ENCODE measurements around the gene AGBL1.

AGBL1 gene

DNA sequence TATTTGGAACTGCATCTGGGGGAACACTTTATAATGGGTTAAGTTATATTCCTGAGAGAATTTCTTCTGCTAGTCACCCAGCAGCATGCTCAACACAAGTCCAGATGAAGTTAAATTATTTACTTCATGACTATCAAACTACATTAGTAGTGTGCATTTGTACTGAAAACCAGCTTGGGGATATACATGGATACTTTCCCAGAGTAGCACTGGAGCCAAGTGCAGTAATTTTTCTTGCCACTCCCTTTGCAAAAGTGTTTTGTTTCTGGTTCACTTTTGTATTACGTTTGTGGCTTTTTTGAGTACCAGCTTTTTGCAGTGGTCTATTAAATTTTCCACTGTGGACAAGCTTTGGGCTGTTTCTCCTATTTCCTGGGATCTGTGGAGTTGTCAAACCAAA lies 243.0 kb downstream of the AGBL1 start:
- DNase-seq (ENCODE audit: low read depth in 3 of 3) = no peak

- no peak for DNase-seq (ENCODE audit: low read depth in 3 of 3)
Observed at GRCh38 chr15:86327230-86327865, 247.7 kb downstream of the AGBL1 start.

GRCh38 chr15:86328658-86329057 lies 249.0 kb downstream of the AGBL1 start:
- DNase-seq (ENCODE audit: low read depth in 3 of 3) = no peak

GRCh38 chr15:86329311-86330013 lies 249.8 kb downstream of the AGBL1 start:
- DNase-seq (ENCODE audit: low read depth in 3 of 3) = no peak

GRCh38 chr15:86333819-86334218 lies 254.1 kb downstream of the AGBL1 start:
- DNase-seq (ENCODE audit: low read depth in 3 of 3) = no peak

- DNase-seq (ENCODE audit: low read depth in 3 of 3) = no peak
Observed at GRCh38 chr15:86336051-86336788, 256.5 kb downstream of the AGBL1 start.

DNA sequence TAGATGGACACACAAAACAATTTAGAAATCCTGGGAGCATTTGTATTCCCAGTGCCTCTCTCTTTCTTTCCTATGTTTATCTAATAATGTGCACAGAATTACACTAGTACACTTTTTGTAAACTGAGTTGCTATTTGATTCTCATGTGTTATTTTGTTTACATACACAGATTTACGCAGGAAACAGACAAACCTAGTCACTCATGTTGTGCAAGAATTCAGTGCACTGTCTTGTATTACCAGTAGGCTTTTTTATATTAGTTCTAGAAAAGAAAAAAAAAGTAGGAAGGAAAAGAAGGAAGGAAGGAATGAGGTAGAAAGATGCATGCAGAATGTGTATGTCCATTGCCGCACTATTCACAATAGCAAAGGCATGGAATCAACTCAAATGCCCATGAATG lies 257.4 kb downstream of the AGBL1 start:
- no peak for DNase-seq (ENCODE audit: low read depth in 3 of 3)

- no peak for DNase-seq (ENCODE audit: low read depth in 3 of 3)
Observed at GRCh38 chr15:86347245-86347644, 267.6 kb downstream of the AGBL1 start.

GRCh38 chr15:86349565-86349964 lies 269.9 kb downstream of the AGBL1 start:
- DNase-seq (ENCODE audit: low read depth in 3 of 3) = no peak

DNA sequence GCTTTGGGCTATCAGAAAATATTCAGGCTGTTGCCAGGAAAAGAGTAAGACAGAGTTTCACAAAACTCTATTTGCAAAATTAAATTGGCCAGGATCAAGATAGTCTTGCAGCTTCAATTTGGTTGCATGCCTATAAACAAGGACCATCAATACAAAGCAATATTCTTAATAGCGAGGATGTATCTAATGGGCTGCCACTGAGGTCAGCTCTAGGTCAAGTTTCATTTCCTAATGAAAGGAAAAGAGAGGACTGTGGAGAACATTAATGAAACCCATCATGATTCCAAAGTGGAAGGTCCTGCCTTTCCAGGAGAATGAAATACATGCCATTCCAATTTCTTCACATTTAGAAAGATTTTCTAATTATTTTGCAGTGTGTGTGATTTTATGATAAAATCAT lies 273.5 kb downstream of the AGBL1 start:
- no peak for DNase-seq (ENCODE audit: low read depth in 3 of 3)

DNA sequence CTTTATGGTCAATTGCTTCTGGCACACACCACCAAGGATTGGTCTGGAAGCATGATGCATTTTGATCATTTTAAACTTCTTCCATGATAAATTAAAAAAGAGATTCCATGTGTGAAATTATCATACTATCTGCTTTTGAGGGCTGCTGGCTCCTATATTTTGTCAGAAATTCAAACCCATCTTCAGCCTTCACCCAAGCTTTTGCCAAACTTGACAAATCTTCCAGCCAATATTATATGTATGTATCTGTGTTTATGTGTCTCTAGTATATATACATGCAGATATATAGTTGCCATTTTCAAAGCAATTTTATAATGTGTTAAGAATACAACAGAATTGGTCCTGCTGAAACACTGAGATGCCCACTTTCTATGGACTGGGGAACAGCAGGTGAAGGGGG lies 275.7 kb downstream of the AGBL1 start:
- DNase-seq (ENCODE audit: low read depth in 3 of 3) = no peak

- DNase-seq (ENCODE audit: low read depth in 3 of 3) = no peak
Observed at GRCh38 chr15:86355801-86356200, 276.1 kb downstream of the AGBL1 start.

DNA sequence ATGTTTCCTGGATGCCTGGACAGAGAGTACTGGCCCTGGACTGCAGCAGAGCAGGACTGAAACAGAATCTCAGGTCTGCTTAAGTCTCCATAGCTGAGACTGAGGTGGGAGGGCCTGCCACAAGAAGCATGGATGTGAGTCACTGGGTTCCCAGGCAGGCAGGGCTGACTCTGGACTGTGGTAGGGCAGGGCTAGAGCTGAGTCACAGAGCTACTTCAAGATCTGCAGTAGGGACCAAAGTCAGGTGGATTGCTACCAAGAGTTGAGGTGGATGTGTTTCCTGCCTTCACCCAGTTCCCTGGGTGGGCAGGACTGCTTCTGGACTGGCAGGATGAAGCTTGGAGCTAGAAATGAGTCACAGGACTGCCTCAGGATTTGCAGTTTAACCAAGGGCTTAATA lies 282.9 kb downstream of the AGBL1 start:
- no peak for DNase-seq (ENCODE audit: low read depth in 3 of 3)

DNA sequence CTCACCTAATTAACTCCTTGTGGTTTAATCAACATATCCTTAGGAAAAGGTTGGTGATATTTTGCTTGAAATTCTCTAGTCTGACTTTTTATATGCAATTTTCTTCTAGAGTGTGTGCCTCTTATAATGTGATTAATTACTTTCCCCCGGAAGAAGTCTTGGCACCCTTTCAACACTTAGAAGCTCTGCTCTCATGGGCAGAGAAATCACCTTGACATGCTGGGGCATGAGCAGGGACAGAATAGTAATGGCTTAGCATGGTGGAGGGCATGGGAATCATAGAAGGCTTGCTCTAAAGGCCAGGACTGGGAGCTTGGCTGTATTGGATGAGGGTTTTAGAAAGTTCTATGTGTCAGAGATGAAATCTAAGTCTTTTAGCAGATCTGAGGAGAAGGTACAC lies 293.5 kb downstream of the AGBL1 start:
- no peak for DNase-seq (ENCODE audit: low read depth in 3 of 3)

- DNase-seq (ENCODE audit: low read depth in 3 of 3) = no peak
Observed at GRCh38 chr15:86375733-86376280, 296.1 kb downstream of the AGBL1 start.

- no peak for DNase-seq (ENCODE audit: low read depth in 3 of 3)
Observed at GRCh38 chr15:86377914-86378313, 298.2 kb downstream of the AGBL1 start.

DNA sequence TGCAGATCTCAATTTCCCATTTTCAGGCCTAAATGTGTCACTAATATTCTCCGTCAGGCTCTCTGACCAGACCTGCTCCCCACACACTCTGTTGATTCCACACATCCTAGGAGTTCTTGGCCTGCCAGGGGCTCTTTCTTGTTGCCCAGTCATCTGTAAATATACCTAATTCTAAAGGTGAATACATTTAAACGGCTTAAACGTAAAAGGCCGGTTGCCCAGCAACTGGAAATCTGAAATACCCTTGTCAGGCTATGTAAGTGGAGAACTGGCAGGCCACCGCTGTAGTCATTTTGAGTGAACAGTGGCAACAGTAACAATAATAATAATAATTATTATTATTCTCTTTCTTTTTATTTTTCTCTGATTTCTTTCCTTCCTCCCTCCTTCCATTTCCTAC lies 302.7 kb downstream of the AGBL1 start:
- no peak for DNase-seq (ENCODE audit: low read depth in 3 of 3)

DNA sequence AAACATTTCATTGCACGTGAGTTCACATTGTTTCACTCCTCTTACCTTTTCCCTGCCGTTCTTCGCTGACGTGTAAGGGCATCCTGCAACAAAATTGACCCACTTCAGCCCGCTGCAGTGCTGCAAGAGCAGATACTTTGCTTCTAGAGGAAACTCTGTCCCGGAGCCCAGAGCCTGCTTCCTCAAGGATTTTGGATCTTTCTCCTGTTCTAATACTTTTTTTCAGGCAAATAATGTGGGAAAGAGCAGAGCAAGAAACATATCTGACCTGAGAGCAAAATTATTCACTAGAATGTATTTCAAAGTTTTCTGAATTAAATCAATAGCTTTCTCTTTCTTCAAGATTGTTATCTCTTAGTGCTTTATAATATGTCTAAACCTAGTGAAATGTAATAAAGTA lies 303.9 kb downstream of the AGBL1 start:
- DNase-seq (ENCODE audit: low read depth in 3 of 3) = no peak

DNA sequence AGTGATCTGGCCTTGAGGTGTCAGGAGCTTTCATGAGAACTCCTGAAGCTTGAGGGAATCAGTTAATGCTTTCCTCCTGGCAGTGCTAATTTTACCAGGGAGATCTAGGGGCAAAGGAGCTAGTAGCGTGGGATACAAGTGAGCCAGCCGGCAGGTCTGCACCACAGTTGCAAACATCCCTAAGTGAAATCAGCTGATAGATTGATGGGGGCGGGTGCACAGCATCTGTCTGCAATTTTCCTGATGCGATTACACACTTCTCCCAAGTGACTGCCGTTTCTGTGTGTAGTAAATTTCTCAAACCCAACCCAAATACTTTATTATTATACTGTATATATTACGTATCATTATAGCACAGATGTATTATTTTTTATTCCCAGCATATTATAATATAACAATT lies 304.5 kb downstream of the AGBL1 start:
- DNase-seq (ENCODE audit: low read depth in 3 of 3) = no peak

- no peak for DNase-seq (ENCODE audit: low read depth in 3 of 3)
Observed at GRCh38 chr15:86392296-86392695, 312.6 kb downstream of the AGBL1 start.

DNA sequence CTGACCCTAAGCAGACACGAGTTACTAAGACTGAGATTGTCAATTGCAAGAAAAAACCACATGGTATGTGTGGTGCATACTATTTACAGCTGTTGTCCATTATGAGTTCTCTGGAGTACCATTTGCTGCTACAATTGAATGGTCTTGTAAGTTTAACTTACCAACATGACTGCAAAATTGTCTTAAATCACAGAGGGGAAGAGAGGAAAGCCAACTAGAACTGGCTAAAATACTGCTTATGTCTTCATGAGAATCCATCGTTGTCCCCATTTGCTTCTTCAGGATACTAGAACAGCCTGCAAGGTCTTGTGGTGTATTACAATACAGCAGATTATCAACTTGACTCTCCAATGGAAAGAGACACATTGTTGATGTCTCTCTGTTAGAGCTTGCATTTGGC lies 313.2 kb downstream of the AGBL1 start:
- DNase-seq (ENCODE audit: low read depth in 3 of 3) = no peak

- no peak for DNase-seq (ENCODE audit: low read depth in 3 of 3)
Observed at GRCh38 chr15:86394866-86395265, 315.2 kb downstream of the AGBL1 start.

Data from stimulated activated CD4-positive, alpha-beta T cell treated with anti-CD3 and anti-CD28 coated beads, TNF-alpha, amount 100 ng/mL, for 4 hours (primary cell).